HepG2 (cell line): ENCODE measurements around the gene KIZ. TPM values are rescaled to one million over a fixed set of nuclear protein-coding genes. Genes with fewer than 3 reads are reported as not detected.

Experiments
- BATF2 ChIP-seq: sonication (generic); formaldehyde crosslinking; IDR thresholded peaks from 2 replicates; pipeline ENCODE4 v1.8.0; 2022; ENCODE audit warnings: mild to moderate bottlenecking, missing genetic modification reagents, moderate library complexity
- GATAD2A ChIP-seq: IDR thresholded peaks from 2 replicates; pipeline ENCODE4 v1.6.1; 2016
- HCFC1 ChIP-seq: fragments of 150-350 bp; IDR thresholded peaks from 2 replicates; pipeline ENCODE4 v1.6.1; 2014; ENCODE audit warnings: low read depth, low read length
- HDAC6 ChIP-seq: fragments of 200-600 bp; sonication (generic); IDR thresholded peaks from 2 replicates; pipeline ENCODE4 v1.7.0; 2017; ENCODE audit warnings: mild to moderate bottlenecking, antibody characterized with exemption, low read length, low read depth
- HHEX ChIP-seq: IDR thresholded peaks from 2 replicates; pipeline ENCODE4 v1.6.1; 2016; ENCODE audit warnings: control low read depth
- MAF1 ChIP-seq: sonication (generic); formaldehyde crosslinking; IDR thresholded peaks from 2 replicates; pipeline ENCODE4 v1.5.0; 2020; ENCODE audit warnings: missing genetic modification reagents, borderline replicate concordance
- TARDBP ChIP-seq: sonication (generic); formaldehyde crosslinking; IDR thresholded peaks from 2 replicates; pipeline ENCODE4 v1.8.0; 2022; ENCODE audit warnings: mild to moderate bottlenecking, missing genetic modification reagents
- U2AF2 ChIP-seq: fragments of 200-400 bp; formaldehyde crosslinking; IDR thresholded peaks from 2 replicates; pipeline ENCODE4 v1.6.1; 2017; ENCODE audit warnings: low read depth, mild to moderate bottlenecking, low read length
- ZNF362 ChIP-seq: sonication (generic); formaldehyde crosslinking; IDR thresholded peaks from 2 replicates; pipeline ENCODE4 v1.4.0; 2020; ENCODE audit warnings: missing genetic modification reagents, mild to moderate bottlenecking, borderline replicate concordance
- ZNF430 ChIP-seq: sonication (generic); formaldehyde crosslinking; IDR thresholded peaks from 2 replicates; pipeline ENCODE4 v1.9.0; 2021; ENCODE audit warnings: mild to moderate bottlenecking, missing genetic modification reagents
- ZNF44 ChIP-seq: sonication (generic); formaldehyde crosslinking; IDR thresholded peaks from 2 replicates; pipeline ENCODE4 v1.5.1; 2020; ENCODE audit warnings: mild to moderate bottlenecking, missing genetic modification reagents
- ZNF460 ChIP-seq: sonication (generic); formaldehyde crosslinking; IDR thresholded peaks from 2 replicates; pipeline ENCODE4 v1.5.1; 2020; ENCODE audit warnings: missing genetic modification reagents, mild to moderate bottlenecking, borderline replicate concordance
- ZNF597 ChIP-seq: sonication (generic); formaldehyde crosslinking; IDR thresholded peaks from 2 replicates; pipeline ENCODE4 v1.5.0; 2020; ENCODE audit warnings: missing genetic modification reagents
- ZNF646 ChIP-seq: sonication (generic); formaldehyde crosslinking; IDR thresholded peaks from 2 replicates; pipeline ENCODE4 v1.9.0; 2021; ENCODE audit warnings: mild to moderate bottlenecking, missing genetic modification reagents
- polyA plus RNA-seq, 8 experiments: library from polyadenylated mRNA; depleted of rRNA in 3 of 8; stranded (reverse) in 7 of 8; unstranded in 1 of 8; fragments of >200 nt; fragmentation: Illumina TruSeq in 4 of 8; extraction: Trizol in 4 of 8; gene quantifications; 2 replicates each; pipeline versions ENCODE4 v1.2.1 to v1.2.3, GENCODE V29; 2011 to 2016; ENCODE audit warnings: low read depth in 4 of 8, missing spikeins in 1 of 8, mixed read lengths in 1 of 8; ENCODE audit not compliant: insufficient read depth in 1 of 8
- total RNA-seq, 5 experiments: library from RNA; depleted of rRNA; stranded (reverse); fragments of >200 nt; fragmentation: Illumina TruSeq; extraction: Trizol; gene quantifications; 2 replicates each; pipeline ENCODE4 v1.2.3, GENCODE V29; 2016; ENCODE audit warnings: low read depth in 1 of 5
- TF ChIP-seq, protein P1 (sequence below): fragments of 450-650 bp; IDR thresholded peaks from 2 replicates; pipeline ENCODE4 v1.6.1; 2017; ENCODE audit warnings: mild to moderate bottlenecking
- TF ChIP-seq, protein P2 (sequence below): sonication (generic); formaldehyde crosslinking; IDR thresholded peaks from 2 replicates; pipeline ENCODE4 v1.5.0; 2020; ENCODE audit warnings: missing genetic modification reagents

The KIZ gene
- total and polyA plus RNA-seq, 2 of the 13 experiments (the other 11 are each of a cell fraction or from before 2014, with no cell fraction given): 46.3 to 114 TPM

DNA sequence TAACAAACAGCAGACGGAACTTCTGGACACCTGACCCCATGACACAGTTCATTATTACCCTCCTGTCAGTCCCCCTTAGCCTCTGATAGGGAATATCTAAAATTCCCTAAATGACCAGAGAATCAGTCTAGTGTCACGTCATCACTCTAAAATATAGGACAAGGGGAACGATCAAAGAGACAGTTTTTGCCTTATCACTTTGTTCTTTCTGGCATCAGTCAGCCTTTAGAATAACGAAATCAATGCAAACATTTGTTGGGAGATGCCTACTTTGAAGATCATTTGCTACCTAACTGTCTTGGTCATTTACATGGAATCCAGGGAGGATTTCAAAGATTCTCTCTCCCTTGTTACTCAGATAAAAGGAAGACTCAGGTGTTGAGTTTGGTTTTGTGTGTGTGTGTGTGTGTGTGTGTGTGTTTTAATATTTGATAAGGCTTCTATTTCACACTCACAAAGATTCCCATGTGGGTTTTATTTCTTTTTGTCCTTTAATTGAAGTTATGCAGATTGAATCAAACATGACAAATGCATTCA, 48.0 kb upstream of the KIZ start (continued):
- TF ChIP-seq ZNF646 (peak; percentile 86; the same call in 1 of the 2 replicates), ZNF44 (CRISPR knock-in tag) (no peak), ZNF460 (CRISPR knock-in tag) (no peak), HCFC1 (no peak), ZNF597 (CRISPR knock-in tag) (no peak), HDAC6 (no peak), TARDBP (CRISPR knock-in tag) (0 out of 2 replicates have a peak, but pooled peaks have one; percentile 49), ZNF362 (CRISPR knock-in tag) (0 out of 2 replicates have a peak, but pooled peaks have one; percentile 15), HHEX (CRISPR knock-in tag) (no peak), GATAD2A (peak; percentile 69; the same call in 1 of the 2 replicates), MAF1 (no peak), BATF2 (no peak), U2AF2 (no peak), ZNF430 (CRISPR knock-in tag) (no peak)
- TF ChIP-seq, protein P1, sequence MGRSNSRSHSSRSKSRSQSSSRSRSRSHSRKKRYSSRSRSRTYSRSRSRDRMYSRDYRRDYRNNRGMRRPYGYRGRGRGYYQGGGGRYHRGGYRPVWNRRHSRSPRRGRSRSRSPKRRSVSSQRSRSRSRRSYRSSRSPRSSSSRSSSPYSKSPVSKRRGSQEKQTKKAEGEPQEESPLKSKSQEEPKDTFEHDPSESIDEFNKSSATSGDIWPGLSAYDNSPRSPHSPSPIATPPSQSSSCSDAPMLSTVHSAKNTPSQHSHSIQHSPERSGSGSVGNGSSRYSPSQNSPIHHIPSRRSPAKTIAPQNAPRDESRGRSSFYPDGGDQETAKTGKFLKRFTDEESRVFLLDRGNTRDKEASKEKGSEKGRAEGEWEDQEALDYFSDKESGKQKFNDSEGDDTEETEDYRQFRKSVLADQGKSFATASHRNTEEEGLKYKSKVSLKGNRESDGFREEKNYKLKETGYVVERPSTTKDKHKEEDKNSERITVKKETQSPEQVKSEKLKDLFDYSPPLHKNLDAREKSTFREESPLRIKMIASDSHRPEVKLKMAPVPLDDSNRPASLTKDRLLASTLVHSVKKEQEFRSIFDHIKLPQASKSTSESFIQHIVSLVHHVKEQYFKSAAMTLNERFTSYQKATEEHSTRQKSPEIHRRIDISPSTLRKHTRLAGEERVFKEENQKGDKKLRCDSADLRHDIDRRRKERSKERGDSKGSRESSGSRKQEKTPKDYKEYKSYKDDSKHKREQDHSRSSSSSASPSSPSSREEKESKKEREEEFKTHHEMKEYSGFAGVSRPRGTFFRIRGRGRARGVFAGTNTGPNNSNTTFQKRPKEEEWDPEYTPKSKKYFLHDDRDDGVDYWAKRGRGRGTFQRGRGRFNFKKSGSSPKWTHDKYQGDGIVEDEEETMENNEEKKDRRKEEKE: no peak
- TF ChIP-seq, protein P2, sequence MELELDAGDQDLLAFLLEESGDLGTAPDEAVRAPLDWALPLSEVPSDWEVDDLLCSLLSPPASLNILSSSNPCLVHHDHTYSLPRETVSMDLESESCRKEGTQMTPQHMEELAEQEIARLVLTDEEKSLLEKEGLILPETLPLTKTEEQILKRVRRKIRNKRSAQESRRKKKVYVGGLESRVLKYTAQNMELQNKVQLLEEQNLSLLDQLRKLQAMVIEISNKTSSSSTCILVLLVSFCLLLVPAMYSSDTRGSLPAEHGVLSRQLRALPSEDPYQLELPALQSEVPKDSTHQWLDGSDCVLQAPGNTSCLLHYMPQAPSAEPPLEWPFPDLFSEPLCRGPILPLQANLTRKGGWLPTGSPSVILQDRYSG (CRISPR knock-in tag): no peak
